Measurements from ENCODE around the gene ZNF581. TPM values are rescaled to one million over a fixed set of nuclear protein-coding genes. Genes with fewer than 3 reads are reported as not detected.

ZNF581 gene
- polyA plus RNA-seq, 1 donor from 2014 or later = 15.3 TPM

GRCh38 chr19:55613396-55613795 lies 30.1 kb upstream of the ZNF581 start:
- H3K79me2 ChIP-seq (replicated peaks; ENCODE audit: insufficient read depth, low read length) = peaks cover 9% of the 10 kb centered on the region
- TF ChIP-seq RAD21 (conservative IDR thresholded peaks at IDR 0.05) = no peak
- TF ChIP-seq SMC3 (conservative IDR thresholded peaks at IDR 0.05; ENCODE audit: poor library complexity) = no peak
- TF ChIP-seq POLR2AphosphoS5 (IDR thresholded peaks at IDR 0.05) = no peak
- no peak for TF ChIP-seq EP300 (conservative IDR thresholded peaks at IDR 0.05; ENCODE audit: poor library complexity, severe bottlenecking)
- TF ChIP-seq EZH2 (IDR thresholded peaks at IDR 0.05; ENCODE audit: borderline replicate concordance, insufficient read depth, low read length, poor library complexity, severe bottlenecking) = no peak
- TF ChIP-seq CTCF (IDR thresholded peaks at IDR 0.05; ENCODE audit: poor library complexity, severe bottlenecking) = no peak
- TF ChIP-seq TAF1 (IDR thresholded peaks at IDR 0.05; ENCODE audit: low read depth) = no peak
- TF ChIP-seq MXI1 (conservative IDR thresholded peaks at IDR 0.05; ENCODE audit: poor library complexity, severe bottlenecking) = no peak
- TF ChIP-seq REST (IDR thresholded peaks at IDR 0.05; ENCODE audit: borderline replicate concordance) = no peak
- no peaks in the 10 kb centered on the region for H3K27me3 ChIP-seq (ENCODE audit: insufficient read depth, low read depth, low read length)
- H3K4me3 ChIP-seq (ENCODE audit: low read length) = no peak overlapping the region
- H3K9ac ChIP-seq (ENCODE audit: low read length) = no peak overlapping the region
- no peaks in the 10 kb centered on the region for H4K20me1 ChIP-seq (ENCODE audit: insufficient read depth)
- H3K4me2 ChIP-seq (ENCODE audit: low read length) = no peak overlapping the region
- H3K9me3 ChIP-seq (ENCODE audit: low read length) = no peaks in the 10 kb centered on the region
- no peak overlapping the region for H3K27ac ChIP-seq (ENCODE audit: low read length)
- H3F3A ChIP-seq (ENCODE audit: insufficient read depth, low read length, poor library complexity, severe bottlenecking) = no peaks in the 10 kb centered on the region
- peaks cover 8% of the 10 kb centered on the region for H3K36me3 ChIP-seq (ENCODE audit: insufficient read depth, low read length)
- H2AFZ ChIP-seq (ENCODE audit: low read depth, low read length) = no peak overlapping the region
- H3K9me2 ChIP-seq (ENCODE audit: insufficient read depth, low read length) = no peaks in the 10 kb centered on the region

- Histone ChIP-seq H4K20me1 (ENCODE audit: insufficient read depth) (no peaks in the 10 kb centered on the region), H3F3A (ENCODE audit: insufficient read depth, low read length, poor library complexity, severe bottlenecking) (no peaks in the 10 kb centered on the region), H3K9me2 (ENCODE audit: insufficient read depth, low read length) (no peaks in the 10 kb centered on the region), H3K36me3 (ENCODE audit: insufficient read depth, low read length) (peaks cover 8% of the 10 kb centered on the region), H3K9me3 (ENCODE audit: low read length) (no peaks in the 10 kb centered on the region), H3K27ac (ENCODE audit: low read length) (no peak overlapping the region), H3K4me2 (ENCODE audit: low read length) (no peak overlapping the region), H2AFZ (ENCODE audit: low read depth, low read length) (no peak overlapping the region), H3K9ac (ENCODE audit: low read length) (no peak overlapping the region), H3K79me2 (replicated peaks; ENCODE audit: insufficient read depth, low read length) (peaks cover 4% of the 10 kb centered on the region), H3K27me3 (ENCODE audit: insufficient read depth, low read depth, low read length) (no peaks in the 10 kb centered on the region), H3K4me3 (ENCODE audit: low read length) (no peak overlapping the region)
- no peak for TF ChIP-seq CTCF (IDR thresholded peaks at IDR 0.05; ENCODE audit: poor library complexity, severe bottlenecking)
- no peak for TF ChIP-seq EP300 (conservative IDR thresholded peaks at IDR 0.05; ENCODE audit: poor library complexity, severe bottlenecking)
- TF ChIP-seq POLR2AphosphoS5 (IDR thresholded peaks at IDR 0.05) = no peak
- no peak for TF ChIP-seq SMC3 (conservative IDR thresholded peaks at IDR 0.05; ENCODE audit: poor library complexity)
- no peak for TF ChIP-seq EZH2 (IDR thresholded peaks at IDR 0.05; ENCODE audit: borderline replicate concordance, insufficient read depth, low read length, poor library complexity, severe bottlenecking)
- TF ChIP-seq TAF1 (IDR thresholded peaks at IDR 0.05; ENCODE audit: low read depth) = no peak
- no peak for TF ChIP-seq REST (IDR thresholded peaks at IDR 0.05; ENCODE audit: borderline replicate concordance)
- no peak for TF ChIP-seq RAD21 (conservative IDR thresholded peaks at IDR 0.05)
- no peak for TF ChIP-seq MXI1 (conservative IDR thresholded peaks at IDR 0.05; ENCODE audit: poor library complexity, severe bottlenecking)
These were observed 29.3 kb upstream of the ZNF581 start for GRCh38 chr19:55613930-55614710.
